A549 (cell line): ENCODE measurements around the gene PCED1B.

Experiments
- CTCF ChIP-seq: fragments of >200 bp; sonication (Bioruptor Twin); formaldehyde crosslinking; IDR thresholded peaks from 3 replicates; pipeline ENCODE4 v1.5.1; 2016
- EP300 ChIP-seq, 2 experiments: fragments of >200 bp; sonication (Bioruptor Twin); formaldehyde crosslinking; IDR thresholded peaks; 2 replicates in 1 of 2; 3 replicates in 1 of 2; pipeline ENCODE4 v1.6.1; 2016 to 2017
- GATA3 ChIP-seq: IDR thresholded peaks from 2 replicates; pipeline ENCODE4 v1.6.1; 2012; ENCODE audit warnings: borderline replicate concordance
- RNF2 ChIP-seq: fragments of 200-600 bp; sonication (generic); IDR thresholded peaks from 2 replicates; pipeline ENCODE4 v1.6.1; 2016; ENCODE audit warnings: low read depth, mild to moderate bottlenecking, antibody characterized with exemption, moderate library complexity, borderline replicate concordance

GRCh38 chr12:47041327-47041726, 38.1 kb upstream of the PCED1B start:
- TF ChIP-seq CTCF = no peak
- no peak for TF ChIP-seq EP300 (IDR thresholded peaks at IDR 0.05)
- TF ChIP-seq GATA3 = no peak
- no peak for TF ChIP-seq RNF2
